Spleen (tissue), 11 donors: ENCODE results near the gene PRKACB. TPM values are rescaled to one million over a fixed set of nuclear protein-coding genes. Genes with fewer than 3 reads are reported as not detected.

Experiments used
- DNase-seq: peaks from one replicate; pipeline ENCODE4 v3.0.0-alpha.2; 2020
- H3K27ac ChIP-seq, 8 donors: fragments of 200-600 bp; sonication (generic) in 7 of 8; 1 replicate in 4 of 8; 2 replicates in 4 of 8; pipeline versions ENCODE4 v1.5.0 to v1.8.0; 2016 to 2021; ENCODE audit warnings: inconsistent platforms in 4 of 8, mild to moderate bottlenecking in 4 of 8, moderate library complexity in 1 of 8
- H3K27me3 ChIP-seq, 7 donors: fragments of 200-600 bp; sonication (generic) in 6 of 7; replicated peaks in 1 of 7; 1 replicate in 4 of 7; 2 replicates in 3 of 7; pipeline versions ENCODE4 v1.5.0 to v1.8.0; 2016 to 2021; ENCODE audit warnings: inconsistent platforms in 3 of 7, mild to moderate bottlenecking in 1 of 7
- H3K36me3 ChIP-seq, 6 donors: fragments of 200-600 bp; sonication (generic) in 5 of 6; 1 replicate in 4 of 6; 2 replicates in 2 of 6; pipeline versions ENCODE4 v1.5.0 to v1.8.0; 2016 to 2021; ENCODE audit warnings: inconsistent platforms in 2 of 6
- H3K4me1 ChIP-seq, 6 donors: fragments of 200-600 bp; sonication (generic) in 5 of 6; 1 replicate in 3 of 6; 2 replicates in 3 of 6; pipeline versions ENCODE4 v1.5.0 to v1.8.0; 2016 to 2021; ENCODE audit warnings: inconsistent platforms in 3 of 6
- H3K4me3 ChIP-seq, 8 donors: fragments of 200-600 bp; sonication (generic) in 7 of 8; 1 replicate in 4 of 8; 2 replicates in 4 of 8; pipeline versions ENCODE4 v1.5.0 to v1.8.0; 2016 to 2021; ENCODE audit warnings: inconsistent platforms in 4 of 8, mild to moderate bottlenecking in 4 of 8, moderate library complexity in 2 of 8
- H3K9me3 ChIP-seq, 8 donors: fragments of 200-600 bp; sonication (generic) in 7 of 8; 1 replicate in 4 of 8; 2 replicates in 4 of 8; pipeline versions ENCODE4 v1.5.0 to v1.8.0; 2016 to 2021; ENCODE audit warnings: inconsistent platforms in 4 of 8
- POLR2A ChIP-seq, 3 donors: fragments of 450-650 bp; IDR thresholded peaks; one replicate each; pipeline ENCODE4 v1.5.1; 2017; ENCODE audit warnings: antibody characterized with exemption in 3 of 3, mild to moderate bottlenecking in 1 of 3
- POLR2AphosphoS5 ChIP-seq, 3 donors: sonication (generic); formaldehyde crosslinking; IDR thresholded peaks; one replicate each; pipeline ENCODE4 v1.5.1; 2017; ENCODE audit warnings: antibody characterized with exemption in 3 of 3
- WGBS, 5 donors: extraction: QIAGEN DNeasy Blood & Tissue Kit in 3 of 5; methylation state at CpG; one replicate each; pipeline versions ENCODE4 v1.1.5 to v1.1.7; 2013 to 2018; 5-methylcytosine and 5-hydroxymethylcytosine counted together
- intact Hi-C: fragments of 100-400 bp; cut with DNase I; formaldehyde crosslinking; loops from one replicate; pipeline ENCODE4 v1.15.0; 2023; ENCODE audit warnings: low total_unique reads
- polyA plus RNA-seq, 3 donors: library from polyadenylated mRNA; stranded (reverse); fragments of 200-250 nt; gene quantifications; one replicate each; pipeline ENCODE4 v1.2.1, GENCODE V29; 2013
- total RNA-seq, 7 donors: library from RNA; depleted of rRNA in 3 of 7; stranded (reverse); fragments of >200 nt in 3 of 7; fragmentation: NEBNext Ultra II Directional in 4 of 7; extraction: Animal tissue kit (Norgen Biotek cat#: 25700) in 4 of 7; gene quantifications; one replicate each; pipeline versions ENCODE4 v1.1.0 to v1.2.1, GENCODE V29; 2016 to 2021
- TF ChIP-seq, protein P1 (sequence below), 11 experiments: fragments of 200-600 bp in 7 of 11; fragments of 450-650 bp in 4 of 11; sonication (generic) in 4 of 11; IDR thresholded peaks in 8 of 11; conservative IDR thresholded peaks in 3 of 11; 1 replicate in 7 of 11; 2 replicates in 4 of 11; pipeline versions ENCODE4 v1.4.0 to v1.8.0; 2016 to 2021; ENCODE audit warnings: antibody characterized with exemption in 11 of 11, inconsistent platforms in 4 of 11, mild to moderate bottlenecking in 1 of 11
- donor health status: healthy with polysubstance abuse.
- donor health status: DM: no; HTN: no; CAD: no; lungs with moderate emphysema.
- donor health status: DM: no; HTN: no; CAD: no.
- donor health status: Bipolar disorder and iron deficiency.
- donor health status: healthy.
- donor health status: DM: no; HTN: no; CAD: no.
- donor health status: DM: yes; HTN: yes; CAD: no.

Gene PRKACB
- total and polyA plus RNA-seq, 10 donors: 21.0 to 93.0 (median 61.1) TPM

GRCh38 chr1:84122780-84123382, 21.2 kb upstream of the PRKACB start:
- no peaks in the 10 kb centered on the region for H3K4me1 ChIP-seq
- DNase-seq: no peak
- TF ChIP-seq, protein P1, sequence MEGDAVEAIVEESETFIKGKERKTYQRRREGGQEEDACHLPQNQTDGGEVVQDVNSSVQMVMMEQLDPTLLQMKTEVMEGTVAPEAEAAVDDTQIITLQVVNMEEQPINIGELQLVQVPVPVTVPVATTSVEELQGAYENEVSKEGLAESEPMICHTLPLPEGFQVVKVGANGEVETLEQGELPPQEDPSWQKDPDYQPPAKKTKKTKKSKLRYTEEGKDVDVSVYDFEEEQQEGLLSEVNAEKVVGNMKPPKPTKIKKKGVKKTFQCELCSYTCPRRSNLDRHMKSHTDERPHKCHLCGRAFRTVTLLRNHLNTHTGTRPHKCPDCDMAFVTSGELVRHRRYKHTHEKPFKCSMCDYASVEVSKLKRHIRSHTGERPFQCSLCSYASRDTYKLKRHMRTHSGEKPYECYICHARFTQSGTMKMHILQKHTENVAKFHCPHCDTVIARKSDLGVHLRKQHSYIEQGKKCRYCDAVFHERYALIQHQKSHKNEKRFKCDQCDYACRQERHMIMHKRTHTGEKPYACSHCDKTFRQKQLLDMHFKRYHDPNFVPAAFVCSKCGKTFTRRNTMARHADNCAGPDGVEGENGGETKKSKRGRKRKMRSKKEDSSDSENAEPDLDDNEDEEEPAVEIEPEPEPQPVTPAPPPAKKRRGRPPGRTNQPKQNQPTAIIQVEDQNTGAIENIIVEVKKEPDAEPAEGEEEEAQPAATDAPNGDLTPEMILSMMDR (IDR thresholded peaks at IDR 0.05 in 8 of 11, conservative IDR thresholded peaks at IDR 0.05 in 3 of 11): peak in 10 of 11 experiments; percentile 12 to 56 (median 44)
- no peak for TF ChIP-seq POLR2A (IDR thresholded peaks at IDR 0.05)
- no peak overlapping the region for H3K27ac ChIP-seq
- 2 to 22% (median 11%) methylated on average over 2 of the region's 2 CpGs for WGBS, 5 donors
- H3K27me3 ChIP-seq: no peaks in the 10 kb centered on the region
- H3K4me3 ChIP-seq: no peak overlapping the region
- no peaks in the 10 kb centered on the region for H3K36me3 ChIP-seq
- intact Hi-C loops: loop anchor here (5.0 kb wide), 1 partner anchor 196 kb away; no protein-coding TSS in a partner anchor
- H3K9me3 ChIP-seq: no peaks in the 10 kb centered on the region

DNA sequence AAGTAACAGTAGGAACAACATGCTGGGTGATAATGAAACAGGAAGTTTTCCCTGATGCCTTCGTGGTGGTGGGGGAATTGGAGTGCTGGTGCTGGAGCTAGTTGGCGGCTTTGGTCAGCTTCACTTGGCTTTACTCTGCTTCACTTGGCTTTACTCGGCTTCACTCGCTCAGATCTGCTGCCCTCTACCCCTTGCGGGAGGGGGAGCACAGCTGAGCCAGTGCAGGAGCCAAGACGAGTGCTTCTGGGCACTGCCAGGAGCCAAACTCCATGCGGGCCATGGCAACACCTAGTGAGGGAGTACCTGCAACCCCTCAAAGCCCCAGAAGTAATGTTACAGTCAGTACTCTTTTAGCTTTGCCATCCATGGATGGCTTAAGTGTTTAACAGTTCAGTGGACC, 10.6 kb upstream of the PRKACB start:
- Histone ChIP-seq H3K4me1 (no peaks in the 10 kb centered on the region), H3K27ac (no peak overlapping the region), H3K9me3 (peaks cover 0 to 5% (median under 1%) of the 10 kb centered on the region in 8 donors), H3K36me3 (no peaks in the 10 kb centered on the region), H3K27me3 (no peaks in the 10 kb centered on the region), H3K4me3 (no peak overlapping the region)
- TF ChIP-seq POLR2A (IDR thresholded peaks at IDR 0.05) (no peak), POLR2AphosphoS5 (IDR thresholded peaks at IDR 0.05) (no peak)
- TF ChIP-seq, protein P1 (IDR thresholded peaks at IDR 0.05 in 8 of 11, conservative IDR thresholded peaks at IDR 0.05 in 3 of 11): no peak
- DNase-seq: peak; percentile 66
- intact Hi-C loops: no loop called here
- WGBS, 5 donors: 85 to 96% (median 91%) methylated on average over 7 of the region's 7 CpGs

DNA sequence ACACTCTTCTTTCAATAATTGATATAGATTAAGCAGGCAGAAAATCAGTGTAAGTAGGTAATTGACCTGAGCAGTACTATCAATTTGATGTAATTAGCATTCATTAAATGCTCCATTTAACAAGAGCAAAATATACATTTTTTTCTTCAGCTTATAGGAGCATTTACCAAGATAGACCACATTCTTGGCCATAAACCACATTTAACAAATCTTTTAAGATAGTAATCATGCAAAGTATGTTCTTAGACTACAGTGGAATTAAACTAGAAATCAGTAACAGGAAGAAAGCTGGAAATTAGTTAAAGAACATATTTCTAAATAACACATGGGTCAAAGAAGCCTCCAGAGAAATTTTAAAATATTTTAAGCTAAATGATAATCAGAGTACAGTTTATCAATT, 8.7 kb upstream of the PRKACB start:
- intact Hi-C loops: no loop called here
- Histone ChIP-seq H3K27ac (no peak overlapping the region), H3K4me1 (no peaks in the 10 kb centered on the region), H3K36me3 (no peaks in the 10 kb centered on the region), H3K4me3 (no peak overlapping the region), H3K9me3 (peaks cover 0 to 13% (median 10%) of the 10 kb centered on the region in 8 donors), H3K27me3 (no peaks in the 10 kb centered on the region)
- TF ChIP-seq POLR2AphosphoS5 (IDR thresholded peaks at IDR 0.05): no peak
- TF ChIP-seq, protein P1 (IDR thresholded peaks at IDR 0.05 in 8 of 11, conservative IDR thresholded peaks at IDR 0.05 in 3 of 11): no peak
- no peak for TF ChIP-seq POLR2A (IDR thresholded peaks at IDR 0.05)
- no peak for DNase-seq

- 61 to 76% (median 65%) methylated on average over 9 of the region's 9 CpGs for WGBS, 5 donors
- H3K9me3 ChIP-seq: peaks cover 0 to 13% (median 10%) of the 10 kb centered on the region in 8 donors
- peaks cover 4 to 53% (median 25%) of the 10 kb centered on the region in 6 donors for H3K4me1 ChIP-seq
- no peak for TF ChIP-seq POLR2A (IDR thresholded peaks at IDR 0.05)
- TF ChIP-seq, protein P1 (IDR thresholded peaks at IDR 0.05 in 8 of 11, conservative IDR thresholded peaks at IDR 0.05 in 3 of 11): peak in 10 of 11 experiments; percentile 24 to 63 (median 56)
- no peaks in the 10 kb centered on the region for H3K36me3 ChIP-seq
- no peak overlapping the region for H3K27ac ChIP-seq
- no peak overlapping the region for H3K4me3 ChIP-seq
- no peaks in the 10 kb centered on the region for H3K27me3 ChIP-seq
- intact Hi-C loops: loop anchor here (5.0 to 10.0 kb wide), 2 partner anchors 291 to 483 kb away; no protein-coding TSS in a partner anchor
- no peak for DNase-seq
These were observed 2.7 kb upstream of the PRKACB start for GRCh38 chr1:84141182-84142003.
